Aorta (tissue), 5 donors: ENCODE results near the gene ADGRG6. TPM values are rescaled to one million over a fixed set of nuclear protein-coding genes. Genes with fewer than 3 reads are reported as not detected.

ENCODE experiments used
- ATAC-seq: fragments of 200-7000 bp; cut with Tn5 transposase; one replicate; pipeline ENCODE4 v1.9.1; 2022; ENCODE audit warnings: moderate library complexity; ENCODE audit not compliant: low FRiP score
- DNase-seq, 2 donors: peaks; one replicate each; pipeline ENCODE4 v3.0.0-alpha.2; 2020
- H3K27ac ChIP-seq, 2 donors: one replicate each; pipeline ENCODE4 v1.5.1; 2013; ENCODE audit warnings: low read length in 2 of 2, mild to moderate bottlenecking in 2 of 2, moderate library complexity in 2 of 2, control low read depth in 1 of 2, inconsistent platforms in 1 of 2, low read depth in 1 of 2
- H3K27me3 ChIP-seq, 2 donors: one replicate each; pipeline ENCODE4 v1.6.1; 2013; ENCODE audit warnings: control low read depth in 1 of 2, low read length in 1 of 2, mild to moderate bottlenecking in 1 of 2, moderate library complexity in 1 of 2; ENCODE audit not compliant: insufficient read depth in 2 of 2, control insufficient read depth in 1 of 2
- H3K36me3 ChIP-seq, 2 donors: one replicate each; pipeline ENCODE4 v1.6.1; 2013; ENCODE audit warnings: control low read depth in 1 of 2, low read length in 1 of 2, mild to moderate bottlenecking in 1 of 2; ENCODE audit not compliant: insufficient read depth in 2 of 2, control insufficient read depth in 1 of 2
- H3K4me1 ChIP-seq, 2 donors: one replicate each; pipeline ENCODE4 v1.6.1; 2013; ENCODE audit warnings: low read length in 2 of 2, control low read depth in 1 of 2, mild to moderate bottlenecking in 1 of 2, moderate library complexity in 1 of 2; ENCODE audit not compliant: insufficient read depth in 2 of 2, control insufficient read depth in 1 of 2
- H3K4me3 ChIP-seq, 2 donors: one replicate each; pipeline ENCODE4 v1.5.1; 2013; ENCODE audit warnings: low read length in 2 of 2, control low read depth in 1 of 2, mild to moderate bottlenecking in 1 of 2
- H3K9me3 ChIP-seq: one replicate; pipeline ENCODE4 v1.6.1; 2013; ENCODE audit warnings: mild to moderate bottlenecking, low read length; ENCODE audit not compliant: control insufficient read depth
- WGBS, 2 donors: extraction: QIAGEN DNeasy Blood & Tissue Kit; methylation state at CpG; one replicate each; pipeline ENCODE4 v1.1.7; 2013; 5-methylcytosine and 5-hydroxymethylcytosine counted together
- intact Hi-C, 2 donors: fragments of 100-400 bp; cut with DNase I; formaldehyde crosslinking; loops; one replicate each; pipeline versions ENCODE4 v1.14.2 to v1.15.0; 2022
- polyA plus RNA-seq, 2 donors: library from polyadenylated mRNA; stranded (reverse); fragments of 200-250 nt; gene quantifications; one replicate each; pipeline ENCODE4 v1.2.3, GENCODE V29; 2013
- total RNA-seq, 2 donors: library from RNA; stranded (reverse); fragmentation: NEBNext Ultra II Directional; extraction: Animal tissue kit (Norgen Biotek cat#: 25700); gene quantifications; one replicate each; pipeline ENCODE4 v1.2.1, GENCODE V29; 2021
- donor health status: healthy with polysubstance abuse.
- donor health status: Bipolar disorder and iron deficiency.
- donor health status: DM: no; HTN: no; CAD: no.
- donor health status: DM: no; HTN: no; CAD: no.
- donor health status: DM: yes; HTN: yes; CAD: no.

The ADGRG6 gene
- total and polyA plus RNA-seq, 4 donors, result 0.18 to 15.7 (median 7.8) TPM

DNA sequence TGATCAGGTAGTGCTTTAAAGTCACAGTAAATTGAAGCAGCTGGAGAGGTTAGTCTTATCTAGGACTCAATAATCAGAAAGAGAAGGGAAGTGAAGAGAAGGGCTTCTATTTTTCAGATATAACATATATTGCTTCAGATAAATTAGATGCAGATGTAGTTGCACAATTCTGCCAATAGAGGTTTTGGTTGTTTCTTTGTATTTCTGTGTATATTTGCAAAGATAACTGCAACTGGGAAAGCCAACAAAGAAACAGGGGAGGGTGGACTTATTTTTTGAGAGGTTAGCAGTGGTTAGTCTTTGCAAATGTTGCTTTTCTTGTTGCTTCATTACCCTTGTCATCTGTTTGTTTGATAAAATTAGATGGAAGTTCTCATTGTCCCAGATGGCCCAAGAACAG, 106.6 kb downstream of the ADGRG6 start:
- Histone ChIP-seq H3K36me3 (no peaks in the 10 kb centered on the region), H3K4me1 (no peaks in the 10 kb centered on the region), H3K9me3 (no peaks in the 10 kb centered on the region), H3K4me3 (no peak overlapping the region), H3K27ac (no peak overlapping the region), H3K27me3 (no peaks in the 10 kb centered on the region)
- no peak for ATAC-seq
- intact Hi-C loops, result no loop called here
- no peak for DNase-seq

DNA sequence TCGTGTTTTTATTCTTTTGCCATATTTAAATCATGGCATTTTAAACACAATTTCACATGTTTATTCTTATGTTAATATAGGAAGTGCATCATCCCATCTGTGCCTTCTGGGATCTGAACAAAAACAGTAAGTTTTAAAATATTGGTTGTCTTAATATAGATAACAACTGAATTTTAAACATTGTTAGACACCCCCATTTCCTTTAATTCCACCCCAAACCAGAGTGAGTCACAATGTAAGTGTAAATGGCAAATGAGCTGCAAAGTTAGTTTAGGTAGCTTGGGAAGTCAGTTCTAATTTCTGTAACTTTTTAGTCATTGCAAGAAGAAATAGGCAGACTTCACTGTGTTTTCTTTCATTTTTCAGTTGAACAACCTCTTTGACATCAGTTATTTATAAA, 108.0 kb downstream of the ADGRG6 start:
- H3K27me3 ChIP-seq, result no peaks in the 10 kb centered on the region
- DNase-seq (no peak), ATAC-seq (no peak)
- no peaks in the 10 kb centered on the region for H3K4me1 ChIP-seq
- H3K4me3 ChIP-seq, result no peak overlapping the region
- H3K27ac ChIP-seq, result no peak overlapping the region
- H3K36me3 ChIP-seq, result no peaks in the 10 kb centered on the region
- 52 to 53% methylated on average over 1 of the region's 1 CpG for WGBS, 2 donors
- no peaks in the 10 kb centered on the region for H3K9me3 ChIP-seq
- intact Hi-C loops, result no loop called here

DNA sequence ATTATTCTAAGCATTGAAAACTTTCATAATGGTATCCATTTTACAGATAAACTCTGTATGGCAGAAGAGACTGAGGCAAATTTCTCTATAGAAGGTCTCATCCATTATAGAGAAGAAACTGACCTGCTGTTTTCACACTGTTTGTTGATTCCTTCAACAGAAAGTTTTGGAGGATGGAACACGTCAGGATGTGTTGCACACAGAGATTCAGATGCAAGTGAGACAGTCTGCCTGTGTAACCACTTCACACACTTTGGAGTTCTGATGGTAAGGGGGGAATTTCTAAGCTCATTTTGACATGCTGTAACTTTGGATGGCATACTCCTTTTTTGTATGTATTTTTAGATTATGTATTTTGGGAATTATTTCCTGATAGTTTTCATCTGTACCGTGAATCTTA, 109.3 kb downstream of the ADGRG6 start:
- intact Hi-C loops, result no loop called here
- Histone ChIP-seq H3K4me1 (no peaks in the 10 kb centered on the region), H3K27me3 (no peaks in the 10 kb centered on the region), H3K9me3 (no peaks in the 10 kb centered on the region), H3K36me3 (no peaks in the 10 kb centered on the region), H3K4me3 (no peak overlapping the region), H3K27ac (no peak overlapping the region)
- no peak for DNase-seq
- 60 to 76% methylated on average over 2 of the region's 2 CpGs for WGBS, 2 donors
- no peak for ATAC-seq

DNA sequence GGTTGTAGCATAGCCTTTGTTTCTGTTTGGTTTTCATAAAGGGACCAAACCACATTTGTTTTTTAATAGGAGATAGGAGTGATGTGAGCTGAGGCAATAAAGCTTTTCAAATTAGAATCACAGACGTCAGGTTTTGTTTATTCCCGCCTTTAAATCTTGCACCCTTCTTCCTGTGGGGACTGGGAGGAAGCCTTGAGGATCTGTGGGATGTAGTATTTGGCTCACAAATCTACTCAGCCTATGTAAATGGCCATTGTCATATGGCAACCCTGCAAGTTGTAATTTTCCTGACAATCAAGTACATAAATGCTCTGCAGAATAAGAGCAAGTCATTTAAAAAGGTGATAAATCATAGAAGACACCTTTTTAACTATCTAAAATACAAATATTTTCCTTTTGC, 110.4 kb downstream of the ADGRG6 start:
- ATAC-seq (no peak), DNase-seq (no peak)
- Histone ChIP-seq H3K27me3 (no peaks in the 10 kb centered on the region), H3K9me3 (no peaks in the 10 kb centered on the region), H3K36me3 (no peaks in the 10 kb centered on the region), H3K4me1 (no peaks in the 10 kb centered on the region), H3K27ac (no peak overlapping the region), H3K4me3 (no peak overlapping the region)
- intact Hi-C loops, result no loop called here
- 44 to 49% methylated on average over 2 of the region's 2 CpGs for WGBS, 2 donors

DNA sequence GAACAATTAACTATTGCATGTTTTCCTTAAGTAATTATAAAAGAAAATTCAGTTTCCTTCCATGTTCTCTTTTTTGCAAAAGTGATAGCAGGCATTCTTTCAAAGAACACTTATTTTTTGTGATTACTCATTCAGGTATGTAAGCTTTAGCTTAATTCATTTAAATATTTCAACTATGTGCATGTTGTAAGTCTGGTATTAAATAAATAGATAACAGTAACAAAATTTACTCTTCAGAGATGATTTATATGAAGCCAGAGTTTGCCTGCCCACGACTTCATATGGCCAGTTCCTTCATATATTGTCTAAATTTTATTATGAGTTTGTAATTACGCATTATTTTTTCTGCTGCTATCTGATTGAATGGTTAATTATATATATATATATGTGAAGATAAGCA, 110.9 kb downstream of the ADGRG6 start:
- no peak overlapping the region for H3K4me3 ChIP-seq
- DNase-seq, result no peak
- no peaks in the 10 kb centered on the region for H3K36me3 ChIP-seq
- no peaks in the 10 kb centered on the region for H3K27me3 ChIP-seq
- H3K9me3 ChIP-seq, result no peaks in the 10 kb centered on the region
- intact Hi-C loops, result no loop called here
- 78 to 80% methylated on average over 2 of the region's 2 CpGs for whole genome bisulfite sequencing, 2 donors
- no peak overlapping the region for H3K27ac ChIP-seq
- H3K4me1 ChIP-seq, result no peaks in the 10 kb centered on the region
- ATAC-seq, result no peak

DNA sequence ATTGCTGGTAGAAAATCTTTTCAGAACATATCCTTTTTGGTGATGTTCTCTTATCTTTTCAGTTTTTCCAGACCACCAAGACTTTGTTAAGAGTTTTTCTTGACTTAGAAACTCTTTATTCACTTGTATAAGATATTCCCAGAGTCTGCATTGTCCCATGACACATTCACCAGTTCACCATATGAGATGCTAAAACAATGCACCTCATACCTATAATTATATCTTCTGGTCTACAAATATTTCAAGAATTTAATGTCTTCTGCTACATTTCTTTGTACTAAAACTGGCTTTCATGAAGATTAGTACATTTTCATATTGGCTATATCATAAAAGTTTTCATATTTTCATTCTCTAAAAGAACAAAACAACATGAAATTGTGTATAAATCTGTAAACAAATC, 111.3 kb downstream of the ADGRG6 start:
- ATAC-seq (no peak), DNase-seq (no peak)
- no peaks in the 10 kb centered on the region for H3K4me1 ChIP-seq
- H3K27ac ChIP-seq, result no peak overlapping the region
- no peaks in the 10 kb centered on the region for H3K36me3 ChIP-seq
- no peaks in the 10 kb centered on the region for H3K9me3 ChIP-seq
- H3K27me3 ChIP-seq, result no peaks in the 10 kb centered on the region
- intact Hi-C loops, result no loop called here
- H3K4me3 ChIP-seq, result no peak overlapping the region

DNA sequence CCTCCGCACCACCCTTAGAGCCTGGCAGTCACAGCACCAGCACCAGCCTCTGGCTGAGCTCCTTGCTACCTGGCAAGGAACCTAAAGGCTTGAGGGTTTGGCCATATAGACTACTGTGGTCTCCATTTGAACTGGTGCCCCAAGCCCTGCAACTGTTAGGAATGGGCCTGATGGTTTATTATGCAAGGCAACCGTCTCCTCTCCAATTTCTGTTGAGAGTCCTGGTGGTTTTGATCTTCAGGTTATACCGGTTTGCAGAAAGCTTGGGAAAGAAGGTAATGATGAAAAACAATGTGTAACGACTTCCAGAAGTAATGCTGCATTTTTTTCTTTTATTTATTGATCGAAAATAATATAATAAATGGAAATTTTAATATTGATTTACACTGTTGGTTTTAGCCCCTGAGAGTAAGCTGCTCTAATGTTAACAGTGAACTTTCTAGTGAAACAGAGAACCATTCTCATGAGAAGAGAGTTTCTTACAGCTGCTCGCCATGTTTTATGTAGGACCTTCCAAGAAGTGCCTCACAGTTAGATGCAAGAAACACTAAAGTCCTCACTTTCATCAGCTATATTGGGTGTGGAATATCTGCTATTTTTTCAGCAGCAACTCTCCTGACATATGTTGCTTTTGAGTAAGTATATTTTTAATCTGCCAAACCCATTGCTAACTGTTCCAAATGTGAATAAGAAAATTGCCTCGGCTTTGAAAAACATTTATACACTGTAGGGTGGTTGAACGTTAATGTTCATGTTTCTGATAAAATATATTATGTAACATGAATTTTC, 112.8 kb downstream of the ADGRG6 start:
- Histone ChIP-seq H3K27me3 (no peaks in the 10 kb centered on the region), H3K9me3 (no peaks in the 10 kb centered on the region), H3K36me3 (no peaks in the 10 kb centered on the region), H3K27ac (no peak overlapping the region), H3K4me3 (no peak overlapping the region), H3K4me1 (no peaks in the 10 kb centered on the region)
- ATAC-seq (no peak), DNase-seq (no peak)
- WGBS, 2 donors, result 88 to 91% methylated on average over 8 of the region's 8 CpGs
- intact Hi-C loops, result no loop called here

DNA sequence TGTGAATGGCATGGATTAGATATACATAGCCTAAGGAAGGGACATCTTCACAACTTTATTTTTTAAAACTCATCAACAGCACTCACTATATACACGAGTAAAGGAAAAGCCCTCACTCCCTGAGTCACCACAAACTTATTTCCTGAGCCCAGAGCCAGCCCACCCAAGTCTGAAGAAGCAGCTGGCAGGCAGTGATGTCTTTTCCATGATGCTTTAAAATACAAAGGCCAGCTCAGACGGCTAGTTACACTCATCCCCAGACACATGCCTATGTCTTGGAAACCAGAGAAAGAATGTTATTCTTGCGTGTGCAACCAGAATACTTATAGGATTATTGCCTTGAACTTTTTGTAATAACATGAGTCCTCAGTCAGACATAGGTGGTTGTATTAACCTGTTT, 114.4 kb downstream of the ADGRG6 start:
- Histone ChIP-seq H3K4me3 (no peak overlapping the region), H3K27ac (no peak overlapping the region), H3K27me3 (no peaks in the 10 kb centered on the region), H3K36me3 (no peaks in the 10 kb centered on the region), H3K4me1 (no peaks in the 10 kb centered on the region), H3K9me3 (no peaks in the 10 kb centered on the region)
- WGBS, 2 donors, result 14 to 28% methylated on average over 3 of the region's 3 CpGs
- intact Hi-C loops, result no loop called here
- DNase-seq, result no peak
- peak; percentile 46 for ATAC-seq

DNA sequence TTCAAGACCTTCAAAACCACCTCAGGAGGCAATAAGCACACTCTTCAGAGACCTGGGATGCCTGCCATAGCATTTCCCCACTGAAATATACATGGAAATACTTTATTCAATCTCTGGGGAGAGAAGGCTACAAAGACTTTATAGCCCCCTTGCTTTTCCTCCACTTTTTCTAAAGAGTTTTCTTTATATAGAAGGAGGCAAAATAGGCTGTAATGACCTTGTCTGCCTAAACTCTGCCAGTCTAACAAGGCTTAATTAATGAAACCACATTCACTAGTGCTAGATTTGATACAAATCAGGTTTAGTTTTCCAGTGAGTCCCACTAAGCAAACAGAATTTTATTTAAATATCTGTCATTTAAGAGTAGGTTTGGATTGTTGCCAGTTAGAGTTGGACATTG, 114.9 kb downstream of the ADGRG6 start:
- no peak overlapping the region for H3K4me3 ChIP-seq
- no peaks in the 10 kb centered on the region for H3K36me3 ChIP-seq
- no peak overlapping the region for H3K27ac ChIP-seq
- intact Hi-C loops, result no loop called here
- DNase-seq (no peak), ATAC-seq (no peak)
- no peaks in the 10 kb centered on the region for H3K4me1 ChIP-seq
- H3K27me3 ChIP-seq, result no peaks in the 10 kb centered on the region
- no peaks in the 10 kb centered on the region for H3K9me3 ChIP-seq
